IMR-90 (cell line): ENCODE measurements around the gene TRIM26. TPM values are rescaled to one million over a fixed set of nuclear protein-coding genes. Genes with fewer than 3 reads are reported as not detected.

ENCODE experiments used
- ATAC-seq: fragments of 200-7000 bp; cut with Tn5 transposase; 2 replicates; pipeline ENCODE4 v1.9.1; 2020; ENCODE audit warnings: low read depth, mild to moderate bottlenecking, moderate library complexity
- BruUV-seq: library from RNA; stranded (reverse); fragments of 400-500 nt; replicated peaks from 2 replicates; lab custom pipeline; 2021; lab: Mats Ljungman, UMichigan
- CTCF ChIA-PET: fragments of 300-600 bp; formaldehyde crosslinking; extraction: SDS; loops from one replicate; lab custom pipeline; 2021; ENCODE audit warnings: antibody characterized with exemption; lab: Yijun Ruan, JAX
- POLR2A ChIA-PET: fragments of 300-600 bp; sonication (Branson Sonifier 250); formaldehyde crosslinking; loops from one replicate; lab custom pipeline; 2022; ENCODE audit warnings: antibody characterized with exemption; ENCODE audit not compliant: unreplicated experiment; lab: Charles Lee
- DNase-seq: peaks from one replicate; pipeline ENCODE4 v3.0.0; 2013
- H2AFZ ChIP-seq: replicated peaks from 2 replicates; pipeline ENCODE3; 2013; ENCODE audit warnings: low read length, mild to moderate bottlenecking; ENCODE audit not compliant: poor library complexity
- H2AK5ac ChIP-seq: 2 replicates; pipeline ENCODE4 v1.6.1; 2013; ENCODE audit warnings: low read depth, low read length, inconsistent platforms
- H2AK9ac ChIP-seq: replicated peaks from 2 replicates; pipeline ENCODE3; 2013; ENCODE audit warnings: mild to moderate bottlenecking, low read depth, low read length, moderate library complexity; ENCODE audit not compliant: poor library complexity
- H2BK120ac ChIP-seq: 2 replicates; pipeline ENCODE4 v1.6.1; 2013; ENCODE audit warnings: low read depth, low read length, inconsistent platforms
- H2BK15ac ChIP-seq: 3 replicates; pipeline ENCODE4 v1.6.1; 2013; ENCODE audit warnings: low read depth, low read length, inconsistent platforms
- H2BK20ac ChIP-seq: 2 replicates; pipeline ENCODE4 v1.6.1; 2013; ENCODE audit warnings: low read depth, mild to moderate bottlenecking, inconsistent platforms, low read length, moderate library complexity
- H2BK5ac ChIP-seq: 2 replicates; pipeline ENCODE4 v1.6.1; 2013; ENCODE audit warnings: mild to moderate bottlenecking, low read depth, low read length, inconsistent platforms; ENCODE audit not compliant: poor library complexity, severe bottlenecking
- H3K14ac ChIP-seq: replicated peaks from 2 replicates; pipeline ENCODE4 v1.6.1; 2013; ENCODE audit warnings: low read depth, low read length, inconsistent platforms
- H3K18ac ChIP-seq: 2 replicates; pipeline ENCODE4 v1.6.1; 2013; ENCODE audit warnings: low read depth, low read length, control low read depth
- H3K23ac ChIP-seq: 2 replicates; pipeline ENCODE4 v1.6.1; 2013; ENCODE audit warnings: low read depth, low read length, inconsistent platforms
- H3K27ac ChIP-seq: 2 replicates; pipeline ENCODE4 v1.5.1; 2013; ENCODE audit warnings: mild to moderate bottlenecking, control low read depth, low read length; ENCODE audit not compliant: insufficient read depth
- H3K27me3 ChIP-seq: 2 replicates; pipeline ENCODE4 v1.6.1; 2013; ENCODE audit warnings: low read length; ENCODE audit not compliant: control insufficient read depth, insufficient read depth
- H3K36me3 ChIP-seq: 2 replicates; pipeline ENCODE4 v1.6.1; 2013; ENCODE audit warnings: low read length, mixed read lengths; ENCODE audit not compliant: control insufficient read depth, insufficient read depth
- H3K4ac ChIP-seq: 2 replicates; pipeline ENCODE4 v1.6.1; 2013; ENCODE audit warnings: low read depth, low read length, inconsistent platforms
- H3K4me1 ChIP-seq: 2 replicates; pipeline ENCODE4 v1.6.1; 2013; ENCODE audit warnings: low read length, mixed read lengths; ENCODE audit not compliant: control insufficient read depth, insufficient read depth
- H3K4me2 ChIP-seq: 2 replicates; pipeline ENCODE4 v1.6.1; 2013; ENCODE audit warnings: low read depth, mild to moderate bottlenecking, control low read depth, low read length, moderate library complexity
- H3K4me3 ChIP-seq: 2 replicates; pipeline ENCODE4 v1.5.1; 2013; ENCODE audit warnings: low read depth, mild to moderate bottlenecking, control low read depth, low read length, moderate library complexity; ENCODE audit not compliant: insufficient read depth
- H3K56ac ChIP-seq: 2 replicates; pipeline ENCODE4 v1.6.1; 2013; ENCODE audit warnings: low read length, inconsistent platforms; ENCODE audit not compliant: insufficient read depth; ENCODE audit errors: extremely low read depth
- H3K79me1 ChIP-seq, 2 experiments: 2 replicates each; pipeline ENCODE4 v1.6.1; 2013; ENCODE audit warnings: low read length in 2 of 2, inconsistent platforms in 1 of 2, low read depth in 1 of 2
- H3K9ac ChIP-seq: 2 replicates; pipeline ENCODE4 v1.6.1; 2013; ENCODE audit warnings: low read depth, low read length, control low read depth
- H3K9me1 ChIP-seq: 2 replicates; pipeline ENCODE4 v1.6.1; 2013; ENCODE audit warnings: low read length, inconsistent platforms; ENCODE audit not compliant: insufficient read depth
- H3K9me3 ChIP-seq: 2 replicates; pipeline ENCODE4 v1.6.1; 2013; ENCODE audit warnings: low read length; ENCODE audit not compliant: control insufficient read depth, insufficient read depth
- H4K20me1 ChIP-seq: 2 replicates; pipeline ENCODE4 v1.6.1; 2013; ENCODE audit warnings: low read length, inconsistent platforms; ENCODE audit not compliant: insufficient read depth
- H4K5ac ChIP-seq: 2 replicates; pipeline ENCODE4 v1.6.1; 2013; ENCODE audit warnings: mild to moderate bottlenecking, low read depth, low read length, control low read depth
- H4K8ac ChIP-seq, 2 experiments: 2 replicates each; pipeline ENCODE4 v1.6.1; 2013; ENCODE audit warnings: low read depth in 2 of 2, low read length in 2 of 2, control low read depth in 1 of 2, inconsistent platforms in 1 of 2
- H4K91ac ChIP-seq: 2 replicates; pipeline ENCODE4 v1.6.1; 2013; ENCODE audit warnings: low read depth, low read length, inconsistent platforms; ENCODE audit not compliant: insufficient read depth
- CEBPB ChIP-seq: IDR thresholded peaks from 2 replicates; pipeline ENCODE4 v1.6.1; 2012; ENCODE audit warnings: low read depth, low read length, improper control_type of control experiment
- FOS ChIP-seq: fragments of 150-350 bp; IDR thresholded peaks from 2 replicates; pipeline ENCODE4 v1.6.1; 2016; ENCODE audit warnings: low read depth, low read length
- MXI1 ChIP-seq: IDR thresholded peaks from 2 replicates; pipeline ENCODE4 v1.6.1; 2012; ENCODE audit warnings: low read depth, mild to moderate bottlenecking, low read length, moderate library complexity, borderline replicate concordance
- NFE2L2 ChIP-seq: fragments of 150-350 bp; IDR thresholded peaks from 2 replicates; pipeline ENCODE4 v1.6.1; 2016; ENCODE audit warnings: low read depth, mild to moderate bottlenecking, low read length
- POLR2A ChIP-seq: IDR thresholded peaks from 2 replicates; pipeline ENCODE4 v1.6.1; 2012; ENCODE audit warnings: mild to moderate bottlenecking, low read depth, low read length
- WGBS, 2 experiments: methylation state at CpG; one replicate each; pipeline versions ENCODE4 v1.1.5 to v1.1.7; 2013; ENCODE audit warnings: missing lambda C conversion rate in 2 of 2; ENCODE audit not compliant: insufficient read length in 1 of 2; ENCODE audit errors: extremely low coverage in 2 of 2; 5-methylcytosine and 5-hydroxymethylcytosine counted together
- dilution Hi-C: fragments of 300-500 bp; cut with HindIII; formaldehyde crosslinking; loops from one replicate; pipeline ENCODE4 v1.14.3; 2018; ENCODE audit warnings: low sequenced_read_pairs; ENCODE audit not compliant: unreplicated experiment
- in situ Hi-C: fragments of 300-500 bp; cut with MboI; formaldehyde crosslinking; loops from 3 replicates; pipeline ENCODE4 v1.14.3; 2019; ENCODE audit warnings: low sequenced_read_pairs, inconsistent platforms, mixed read lengths
- intact Hi-C: fragments of 100-400 bp; cut with micrococcal nuclease; formaldehyde crosslinking; loops from 2 replicates; pipeline ENCODE4 v1.10.0; 2022
- polyA plus RNA-seq, 3 experiments: library from polyadenylated mRNA; depleted of rRNA; stranded (reverse); fragments of >200 nt; gene quantifications; 2 replicates each; pipeline ENCODE4 v1.2.3, GENCODE V29; 2012; ENCODE audit warnings: low replicate concordance in 1 of 3
- total RNA-seq: library from RNA; depleted of rRNA; stranded (reverse); fragments of >200 nt; gene quantifications from 2 replicates; pipeline ENCODE4 v1.2.3, GENCODE V29; 2012
- TF ChIP-seq, protein P1 (sequence below): fragments of 150-350 bp; IDR thresholded peaks from 2 replicates; pipeline ENCODE4 v1.6.1; 2017; ENCODE audit warnings: mild to moderate bottlenecking, antibody characterized with exemption, low read length, low read depth

Gene TRIM26
- total and polyA plus RNA-seq, 2 of the 4 experiments (the other 2 are of a cell fraction) = 22.6 to 23.8 TPM

DNA sequence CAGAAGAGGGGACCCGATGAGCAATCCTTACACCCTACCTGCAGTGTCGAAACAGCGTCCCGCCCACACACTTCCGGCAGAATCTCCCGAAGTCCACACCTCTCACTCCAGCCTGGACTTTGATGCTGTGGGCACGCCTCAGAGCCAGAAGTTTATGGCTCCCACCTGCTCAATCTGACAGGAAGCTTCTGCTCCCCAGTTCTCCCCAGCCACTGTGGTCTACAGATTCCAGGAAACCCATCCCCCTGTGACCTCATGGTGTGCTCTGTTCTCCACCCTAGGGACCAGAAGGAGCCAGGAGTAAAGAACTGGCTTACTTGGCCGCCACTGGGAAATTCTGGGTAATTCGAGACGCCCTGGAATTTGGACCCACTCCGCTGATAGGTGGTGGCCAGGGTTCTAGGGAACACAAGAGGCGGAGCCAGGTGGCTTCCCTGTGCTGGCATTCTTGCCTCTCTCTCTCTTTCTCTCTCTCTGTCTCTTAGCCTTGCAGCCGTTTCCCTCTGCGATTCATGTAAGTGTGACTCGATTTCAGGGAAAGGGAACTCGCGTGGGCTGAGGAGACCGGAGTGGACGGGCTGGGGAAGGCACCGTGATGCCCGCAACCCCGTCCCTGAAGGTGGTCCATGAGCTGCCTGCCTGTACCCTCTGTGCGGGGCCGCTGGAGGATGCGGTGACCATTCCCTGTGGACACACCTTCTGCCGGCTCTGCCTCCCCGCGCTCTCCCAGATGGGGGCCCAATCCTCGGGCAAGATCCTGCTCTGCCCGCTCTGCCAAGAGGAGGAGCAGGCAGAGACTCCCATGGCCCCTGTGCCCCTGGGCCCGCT is 49.9 kb downstream of the TRIM26 start, which contains the start of gene TRIM15:
Gene TRIM15, plus strand, starts transcription at position 457 of the 828 bp plus-strand sequence. Its CDS starts 139 bp downstream, at position 596.
- DNase-seq = no peak
- TF ChIP-seq FOS (no peak), POLR2A (no peak), NFE2L2 (no peak), MXI1 (no peak), CEBPB (no peak)
- TF ChIP-seq, protein P1, sequence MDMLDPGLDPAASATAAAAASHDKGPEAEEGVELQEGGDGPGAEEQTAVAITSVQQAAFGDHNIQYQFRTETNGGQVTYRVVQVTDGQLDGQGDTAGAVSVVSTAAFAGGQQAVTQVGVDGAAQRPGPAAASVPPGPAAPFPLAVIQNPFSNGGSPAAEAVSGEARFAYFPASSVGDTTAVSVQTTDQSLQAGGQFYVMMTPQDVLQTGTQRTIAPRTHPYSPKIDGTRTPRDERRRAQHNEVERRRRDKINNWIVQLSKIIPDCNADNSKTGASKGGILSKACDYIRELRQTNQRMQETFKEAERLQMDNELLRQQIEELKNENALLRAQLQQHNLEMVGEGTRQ = no peak
- in situ Hi-C loops = no loop called here
- no peaks in the 10 kb centered on the region for H4K20me1 ChIP-seq
- CTCF ChIA-PET = no interaction called here
- H3K4me3 ChIP-seq = no peak within 1 kb of the TSS
- peaks cover 37% of the 10 kb centered on the region for H3K27me3 ChIP-seq
- no peaks in the 10 kb centered on the region for H3K4me1 ChIP-seq
- H3K36me3 ChIP-seq = no peaks in the 10 kb centered on the region
- H3K9ac ChIP-seq = no peak within 1 kb of the TSS
- no peaks in the 10 kb centered on the region for H3K9me3 ChIP-seq
- H3K79me1 ChIP-seq = no peaks in the 10 kb centered on the region
- H3K56ac ChIP-seq = no peak within 1 kb of the TSS
- no peak within 1 kb of the TSS for H4K8ac ChIP-seq
- no peak within 1 kb of the TSS for H3K4ac ChIP-seq
- H3K27ac ChIP-seq = no peak within 1 kb of the TSS
- intact Hi-C loops = no loop called here
- POLR2A ChIA-PET = no interaction called here
- no peak within 1 kb of the TSS for H2BK20ac ChIP-seq
- H3K23ac ChIP-seq = no peak within 1 kb of the TSS
- H2AK9ac ChIP-seq = no peak within 1 kb of the TSS
- no peak within 1 kb of the TSS for H4K5ac ChIP-seq
- no peak within 1 kb of the TSS for H2BK120ac ChIP-seq
- H2BK5ac ChIP-seq = no peak within 1 kb of the TSS
- no peak within 1 kb of the TSS for H2AFZ ChIP-seq
- no peak within 1 kb of the TSS for H2BK15ac ChIP-seq
- H3K18ac ChIP-seq = no peak within 1 kb of the TSS
- ATAC-seq = no peak
- no peak within 1 kb of the TSS for H3K14ac ChIP-seq
- WGBS, 2 experiments = 74% methylated on average over 15 of the region's 31 CpGs; no CpG with 5 or more reads in 1 of the 2 experiments
- H4K91ac ChIP-seq = no peak within 1 kb of the TSS
- no TSS peak for BruUV-seq
- no peaks in the 10 kb centered on the region for H3K9me1 ChIP-seq
- dilution Hi-C loops = no loop called here
- no peak within 1 kb of the TSS for H2AK5ac ChIP-seq
- no peak within 1 kb of the TSS for H3K4me2 ChIP-seq
